ENCODE results near the gene TEAD1.

- no peak for TF ChIP-seq CTCF (IDR thresholded peaks at IDR 0.05; ENCODE audit: low read length)
- no peak for TF ChIP-seq EZH2 (optimal IDR thresholded peaks at IDR 0.05; ENCODE audit: low read depth, low read length)
These were observed 243.6 kb downstream of the TEAD1 start for GRCh38 chr11:12917822-12918221.
